ENCODE measurements around the gene MFGE8. TPM values are rescaled to one million over a fixed set of nuclear protein-coding genes. Genes with fewer than 3 reads are reported as not detected.

Gene MFGE8
- total RNA-seq, 1 donor from 2014 or later: 513 TPM

- intact Hi-C loops (cut with DNase I): loop anchor here (5.0 kb wide), 1 partner anchor 271 kb away; no protein-coding TSS in a partner anchor
- Histone ChIP-seq H3K4me1 (peaks cover 87% of the 10 kb centered on the region), H3K27ac (peak overlapping the region; percentile 89), H3K36me3 (peaks cover 0 to 51% of the 10 kb centered on the region in 2 donors), H3K27me3 (no peaks in the 10 kb centered on the region), H3K4me3 (no peak overlapping the region), H3K9me3 (no peaks in the 10 kb centered on the region)
- TF ChIP-seq POLR2A (IDR thresholded peaks at IDR 0.05) (no peak), CTCF (IDR thresholded peaks at IDR 0.05) (no peak), POLR2AphosphoS5 (IDR thresholded peaks at IDR 0.05; ENCODE audit: insufficient read depth in 1 of 2, low read depth in 1 of 2) (no peak)
- DNase-seq (ENCODE audit: extremely low spot score in 2 of 2): no peak
Observed at GRCh38 chr15:88906130-88906529, 7.0 kb downstream of the MFGE8 start.

- Histone ChIP-seq H3K4me1 (peaks cover 81% of the 10 kb centered on the region), H3K9me3 (no peaks in the 10 kb centered on the region), H3K27me3 (no peaks in the 10 kb centered on the region), H3K36me3 (peaks cover 0 to 51% of the 10 kb centered on the region in 2 donors), H3K27ac (peak overlapping the region; percentile 89), H3K4me3 (no peak overlapping the region)
- DNase-seq (ENCODE audit: extremely low spot score in 2 of 2): no peak
- intact Hi-C loops (cut with DNase I): loop anchor here (5.0 kb wide), 1 partner anchor 272 kb away; no protein-coding TSS in a partner anchor
- TF ChIP-seq POLR2AphosphoS5 (IDR thresholded peaks at IDR 0.05; ENCODE audit: insufficient read depth in 1 of 2, low read depth in 1 of 2) (no peak), CTCF (IDR thresholded peaks at IDR 0.05) (no peak), POLR2A (IDR thresholded peaks at IDR 0.05) (no peak)
Observed at GRCh38 chr15:88905576-88905975, 7.6 kb downstream of the MFGE8 start.

- no peak for DNase-seq (ENCODE audit: extremely low spot score in 2 of 2)
- intact Hi-C loops (cut with DNase I): loop anchor here (5.0 kb wide), 1 partner anchor 273 kb away; no protein-coding TSS in a partner anchor
- H3K9me3 ChIP-seq: no peaks in the 10 kb centered on the region
- peak overlapping the region; percentile 89 for H3K27ac ChIP-seq
- TF ChIP-seq CTCF (IDR thresholded peaks at IDR 0.05) (peak; percentile 96 to 99 (median 96)), POLR2AphosphoS5 (IDR thresholded peaks at IDR 0.05; ENCODE audit: insufficient read depth in 1 of 2, low read depth in 1 of 2) (peak in 1 of 2 donors; percentile 49), POLR2A (IDR thresholded peaks at IDR 0.05) (no peak)
- no peaks in the 10 kb centered on the region for H3K27me3 ChIP-seq
- H3K4me1 ChIP-seq: peaks cover 73% of the 10 kb centered on the region
- H3K36me3 ChIP-seq: peaks cover 0 to 44% of the 10 kb centered on the region in 2 donors
- no peak overlapping the region for H3K4me3 ChIP-seq
Observed at GRCh38 chr15:88904624-88905327, 8.4 kb downstream of the MFGE8 start.

- H3K27me3 ChIP-seq: no peaks in the 10 kb centered on the region
- TF ChIP-seq CTCF (IDR thresholded peaks at IDR 0.05) (no peak), POLR2AphosphoS5 (IDR thresholded peaks at IDR 0.05; ENCODE audit: insufficient read depth in 1 of 2, low read depth in 1 of 2) (no peak), POLR2A (IDR thresholded peaks at IDR 0.05) (no peak)
- intact Hi-C loops (cut with DNase I): no loop called here
- H3K4me1 ChIP-seq: peaks cover 69% of the 10 kb centered on the region
- H3K36me3 ChIP-seq: peaks cover 0 to 41% of the 10 kb centered on the region in 2 donors
- no peak overlapping the region for H3K4me3 ChIP-seq
- H3K27ac ChIP-seq: peak overlapping the region; percentile 89
- DNase-seq (ENCODE audit: extremely low spot score in 2 of 2): no peak
- no peaks in the 10 kb centered on the region for H3K9me3 ChIP-seq
Observed at GRCh38 chr15:88904257-88904623, 8.9 kb downstream of the MFGE8 start.

- no peaks in the 10 kb centered on the region for H3K9me3 ChIP-seq
- peaks cover 68% of the 10 kb centered on the region for H3K4me1 ChIP-seq
- intact Hi-C loops (cut with DNase I): no loop called here
Observed at GRCh38 chr15:88902846-88903245, 10.3 kb downstream of the MFGE8 start.

More at GRCh38 chr15:88902846-88903245, 10.3 kb downstream of the MFGE8 start:
- TF ChIP-seq POLR2AphosphoS5 (IDR thresholded peaks at IDR 0.05; ENCODE audit: insufficient read depth in 1 of 2, low read depth in 1 of 2) (no peak), POLR2A (IDR thresholded peaks at IDR 0.05) (no peak), CTCF (IDR thresholded peaks at IDR 0.05) (no peak)
- H3K4me3 ChIP-seq: no peak overlapping the region
- H3K27ac ChIP-seq: no peak overlapping the region
- H3K27me3 ChIP-seq: no peaks in the 10 kb centered on the region
- H3K36me3 ChIP-seq: peaks cover 0 to 28% of the 10 kb centered on the region in 2 donors
- DNase-seq (ENCODE audit: extremely low spot score in 2 of 2): no peak
